Measurements from ENCODE around the gene IRAG1.
A peak's percentile ranks its signal among the peaks of the same experiment; 100 is the strongest.

IRAG1 gene, protein sequence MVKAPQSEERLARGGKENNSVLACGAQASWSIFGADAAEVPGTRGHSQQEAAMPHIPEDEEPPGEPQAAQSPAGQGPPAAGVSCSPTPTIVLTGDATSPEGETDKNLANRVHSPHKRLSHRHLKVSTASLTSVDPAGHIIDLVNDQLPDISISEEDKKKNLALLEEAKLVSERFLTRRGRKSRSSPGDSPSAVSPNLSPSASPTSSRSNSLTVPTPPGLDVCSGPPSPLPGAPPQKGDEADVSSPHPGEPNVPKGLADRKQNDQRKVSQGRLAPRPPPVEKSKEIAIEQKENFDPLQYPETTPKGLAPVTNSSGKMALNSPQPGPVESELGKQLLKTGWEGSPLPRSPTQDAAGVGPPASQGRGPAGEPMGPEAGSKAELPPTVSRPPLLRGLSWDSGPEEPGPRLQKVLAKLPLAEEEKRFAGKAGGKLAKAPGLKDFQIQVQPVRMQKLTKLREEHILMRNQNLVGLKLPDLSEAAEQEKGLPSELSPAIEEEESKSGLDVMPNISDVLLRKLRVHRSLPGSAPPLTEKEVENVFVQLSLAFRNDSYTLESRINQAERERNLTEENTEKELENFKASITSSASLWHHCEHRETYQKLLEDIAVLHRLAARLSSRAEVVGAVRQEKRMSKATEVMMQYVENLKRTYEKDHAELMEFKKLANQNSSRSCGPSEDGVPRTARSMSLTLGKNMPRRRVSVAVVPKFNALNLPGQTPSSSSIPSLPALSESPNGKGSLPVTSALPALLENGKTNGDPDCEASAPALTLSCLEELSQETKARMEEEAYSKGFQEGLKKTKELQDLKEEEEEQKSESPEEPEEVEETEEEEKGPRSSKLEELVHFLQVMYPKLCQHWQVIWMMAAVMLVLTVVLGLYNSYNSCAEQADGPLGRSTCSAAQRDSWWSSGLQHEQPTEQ

DNA sequence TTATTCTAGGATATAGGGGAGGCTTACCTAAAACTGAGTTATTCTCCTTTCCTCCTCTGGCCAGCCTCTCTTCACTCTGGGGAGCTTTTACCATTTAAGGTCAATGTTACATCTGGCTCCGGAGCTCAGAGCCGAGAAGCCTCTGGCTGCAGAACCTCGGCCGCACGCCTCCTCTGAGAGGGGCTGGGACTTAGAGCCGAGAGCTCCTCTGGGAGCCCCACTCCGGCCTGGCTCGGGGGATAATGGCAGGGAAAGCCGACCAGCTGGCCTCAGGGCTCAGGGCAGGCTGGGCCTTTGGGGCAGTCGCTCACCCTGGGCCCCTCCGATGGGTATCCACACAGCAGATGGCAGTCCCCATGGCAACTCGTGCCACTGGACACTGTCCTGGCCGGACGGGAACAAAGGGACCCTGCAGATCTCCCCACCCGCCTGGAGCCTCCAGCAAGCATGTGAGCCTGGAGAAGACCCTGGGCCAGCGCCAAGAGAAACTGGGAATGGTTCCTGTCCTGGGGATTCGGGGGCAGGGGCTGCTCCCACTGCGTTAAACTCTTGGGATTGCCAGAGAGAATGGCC is at the start of gene IRAG1:
Gene IRAG1 (minus strand): TSS at position 247 of the 573 bp plus-strand sequence. CDS start 153 bp downstream, at position 94.
- FAIRE-seq = no peak

DNA sequence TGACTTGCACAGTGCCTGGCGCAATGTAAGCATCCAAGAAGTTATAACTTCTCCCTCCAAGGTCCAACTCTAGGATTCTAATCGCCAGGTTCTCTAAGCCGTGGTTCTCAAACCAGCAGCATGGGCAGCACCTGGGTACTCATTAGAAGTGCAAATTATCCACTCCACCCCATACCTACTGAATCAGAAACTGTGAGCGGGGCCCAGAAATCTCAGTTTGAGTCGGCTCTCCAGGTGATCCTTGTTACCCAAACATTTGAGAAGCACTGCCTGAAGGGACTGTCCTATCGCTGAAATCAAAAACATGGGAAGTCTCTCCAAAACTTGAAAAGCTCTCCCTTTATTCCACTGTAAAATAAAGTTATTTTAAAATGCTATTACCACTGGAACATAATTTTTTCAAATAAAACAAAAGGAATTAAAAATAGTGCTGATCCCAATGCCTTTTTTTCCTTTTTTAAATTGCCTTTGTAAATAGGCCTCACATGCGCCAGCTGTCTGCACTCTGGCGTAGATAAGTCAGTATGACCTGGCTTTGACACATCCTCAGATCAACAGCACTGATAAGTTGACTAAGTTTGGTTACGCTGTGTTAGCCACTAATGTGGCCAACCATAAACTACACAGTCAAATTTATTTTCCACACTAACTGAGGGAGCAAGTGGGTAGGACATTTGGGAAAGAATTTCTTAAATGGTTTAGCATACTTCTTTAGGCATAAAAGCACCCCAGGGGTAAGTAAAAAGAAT is 49.1 kb upstream of the IRAG1 start:
- no peak for FAIRE-seq

DNA sequence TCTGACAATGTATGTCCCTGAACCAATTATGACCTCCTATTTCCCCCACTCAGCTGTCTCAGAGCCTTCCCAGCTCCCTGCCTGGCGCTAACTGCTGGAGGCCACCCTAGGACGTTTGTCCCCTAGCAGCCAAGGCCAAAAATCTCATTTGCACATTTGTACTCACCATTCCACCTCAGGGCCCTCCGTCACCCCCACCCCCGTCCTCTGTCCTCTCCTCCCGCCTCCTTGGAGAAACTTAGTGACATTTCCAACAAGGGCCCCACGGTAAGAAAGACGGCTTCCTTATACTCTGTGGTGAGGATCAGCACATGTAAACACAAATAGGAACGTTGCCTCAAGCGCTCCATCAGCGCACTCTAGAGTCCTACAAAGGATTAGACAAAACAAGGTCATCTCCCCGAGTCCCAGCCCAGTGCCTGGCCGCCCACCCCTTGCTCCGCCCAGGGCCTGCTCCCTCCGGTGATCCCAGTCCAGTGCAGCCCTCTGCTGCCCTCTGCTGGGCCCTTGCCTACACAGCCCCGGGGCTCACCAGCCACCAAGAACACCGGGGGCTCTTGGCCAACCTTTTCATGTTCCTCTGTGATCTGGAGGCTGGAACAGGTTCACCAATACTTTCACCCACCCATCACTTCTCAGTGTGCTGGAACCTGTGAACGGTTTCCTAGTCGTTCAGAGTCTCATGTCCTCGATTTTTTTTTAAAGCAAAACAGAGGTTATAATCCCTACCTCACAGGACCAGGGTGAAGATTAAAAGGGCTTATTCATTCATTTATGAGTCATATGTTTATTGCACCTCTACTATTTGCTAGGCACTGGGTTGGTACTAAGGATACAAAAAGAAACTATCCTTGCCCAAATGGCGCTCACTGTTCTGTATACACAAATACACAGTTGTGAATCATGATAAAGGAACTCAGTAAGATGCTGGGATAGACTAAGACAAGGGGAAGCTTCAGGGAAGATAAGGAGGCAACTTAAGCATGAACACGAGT is 42.2 kb upstream of the IRAG1 start:
- peak; percentile 73 for FAIRE-seq

DNA sequence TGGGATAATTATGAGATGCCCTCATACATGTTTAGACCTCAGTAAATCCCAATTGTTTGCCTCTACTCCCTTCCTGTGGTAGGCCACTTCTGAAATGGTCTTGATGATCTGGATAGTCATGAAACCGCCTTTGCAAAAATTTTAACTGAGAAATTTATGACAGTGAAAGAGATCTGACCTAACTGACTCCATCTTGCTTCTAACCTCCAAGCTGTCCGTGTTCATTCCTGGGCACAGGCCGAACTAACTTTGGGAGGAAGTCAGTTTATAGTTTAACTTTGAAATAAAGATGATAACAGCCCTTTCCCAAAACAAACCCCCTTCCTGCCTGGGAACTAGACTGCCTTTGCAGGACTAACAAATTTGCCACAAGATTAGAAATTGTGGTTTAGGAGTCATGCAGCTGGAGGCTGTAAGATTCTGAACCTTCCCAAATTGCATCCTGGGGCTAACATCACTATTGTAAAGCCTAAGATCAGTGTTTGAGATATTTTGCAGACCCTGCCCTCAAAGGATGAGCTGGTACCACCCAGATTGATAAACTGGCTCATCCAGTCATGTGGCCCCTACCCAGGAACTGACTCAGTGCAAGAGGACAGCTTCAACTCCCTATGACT is 37.6 kb upstream of the IRAG1 start:
- FAIRE-seq = no peak

DNA sequence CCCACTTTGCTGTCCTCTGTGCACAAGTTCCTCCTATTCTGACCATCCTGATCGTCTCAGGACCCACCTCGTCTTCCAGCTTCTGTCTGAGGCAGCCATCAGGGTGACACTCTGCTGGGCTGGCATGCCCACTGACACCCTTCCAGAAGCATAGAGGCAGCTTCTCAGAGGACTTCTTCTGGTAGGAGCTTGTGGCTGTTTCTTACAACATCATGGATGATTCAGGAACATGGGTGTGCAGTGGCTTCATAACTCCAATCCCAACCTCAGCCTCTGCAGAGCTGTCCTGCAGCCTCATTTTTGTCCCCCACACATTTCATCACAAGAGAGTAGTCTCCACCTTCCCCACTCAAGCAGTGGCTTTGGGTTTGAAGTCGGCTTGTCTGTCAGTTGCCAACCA is 36.6 kb upstream of the IRAG1 start:
- no peak for FAIRE-seq

DNA sequence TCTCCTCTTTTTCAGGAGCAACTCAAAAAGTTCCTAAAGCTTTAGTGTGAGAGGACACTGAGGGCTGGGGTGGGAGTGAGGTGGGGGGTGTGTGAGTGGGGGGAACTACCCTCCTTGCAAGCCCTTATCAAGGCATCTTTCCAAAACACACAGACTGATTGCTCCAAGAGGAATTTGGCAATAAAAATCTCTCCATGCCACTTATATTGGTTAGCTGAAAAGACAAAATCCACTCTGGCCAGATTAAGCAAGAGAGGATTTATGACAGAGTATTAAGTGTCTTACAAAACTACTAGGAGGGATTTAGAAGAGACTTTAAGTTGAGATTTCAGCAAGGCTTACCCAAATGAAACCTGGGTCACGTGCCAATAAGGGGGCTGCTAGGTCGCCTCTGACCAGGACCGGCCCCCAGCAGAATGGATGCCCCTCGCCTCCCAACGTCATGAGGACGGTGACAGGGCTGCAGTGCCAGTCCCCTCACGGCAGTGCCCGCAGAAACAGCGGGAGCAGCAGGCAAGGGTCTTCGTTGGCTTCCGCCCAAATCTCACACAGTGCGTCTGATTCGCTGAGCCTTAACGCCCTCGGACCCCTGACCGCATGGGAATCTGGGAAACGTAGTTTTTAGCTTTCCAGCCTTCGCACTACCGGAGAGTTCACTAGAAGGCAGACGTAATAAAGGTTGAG is 35.4 kb upstream of the IRAG1 start:
- no peak for FAIRE-seq

DNA sequence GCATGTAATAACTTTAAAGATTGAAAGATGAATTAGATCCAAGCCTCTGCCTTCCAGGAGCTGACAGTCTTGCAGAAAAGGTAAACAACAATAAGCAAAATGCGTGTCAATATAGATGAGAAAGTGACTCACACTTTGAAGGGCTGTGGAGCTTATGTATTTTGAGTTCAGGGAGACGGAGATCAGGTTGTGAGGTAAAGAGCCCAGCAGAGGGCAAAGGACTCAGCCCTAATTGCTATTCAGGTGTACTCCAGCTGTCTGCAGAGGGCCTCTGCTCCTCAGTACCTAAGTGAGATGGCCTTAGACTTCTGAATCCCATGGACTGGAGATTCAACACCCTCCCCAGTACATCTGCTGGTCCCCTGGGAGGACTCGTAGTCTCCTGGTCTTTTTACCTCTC is 34.6 kb upstream of the IRAG1 start:
- FAIRE-seq = no peak

DNA sequence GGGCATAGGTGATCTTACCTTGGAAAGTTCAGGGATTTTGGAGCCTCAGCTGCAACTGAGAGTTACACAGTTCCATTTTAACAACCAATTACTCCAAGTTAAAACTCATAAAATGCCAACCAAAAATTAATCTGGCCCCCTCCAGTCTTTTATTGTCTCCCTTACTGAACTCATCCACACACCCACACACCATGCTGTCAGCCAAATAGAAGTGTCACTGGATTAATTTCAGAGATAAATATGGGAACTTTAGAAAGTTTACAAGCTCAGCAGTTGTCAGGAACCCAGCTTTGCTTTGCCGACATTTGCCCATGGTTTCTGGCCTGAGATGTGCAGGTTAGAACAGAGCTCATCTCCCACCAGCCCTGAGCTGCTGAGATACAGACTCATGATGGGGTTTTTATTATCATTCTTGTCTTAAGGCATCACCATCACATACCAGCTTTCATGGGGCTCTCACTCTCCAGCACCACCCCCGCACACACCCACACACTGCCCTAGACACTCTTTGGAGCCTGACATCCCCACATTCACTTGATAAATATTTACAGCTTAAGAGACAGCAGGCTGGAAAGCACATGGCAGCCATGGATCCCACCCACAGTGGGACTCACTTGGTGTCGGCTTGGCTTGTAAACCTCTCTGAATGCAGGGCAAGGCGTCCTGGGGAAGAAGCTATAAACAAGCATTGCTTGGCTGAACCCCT is 33.7 kb upstream of the IRAG1 start:
- no peak for FAIRE-seq

DNA sequence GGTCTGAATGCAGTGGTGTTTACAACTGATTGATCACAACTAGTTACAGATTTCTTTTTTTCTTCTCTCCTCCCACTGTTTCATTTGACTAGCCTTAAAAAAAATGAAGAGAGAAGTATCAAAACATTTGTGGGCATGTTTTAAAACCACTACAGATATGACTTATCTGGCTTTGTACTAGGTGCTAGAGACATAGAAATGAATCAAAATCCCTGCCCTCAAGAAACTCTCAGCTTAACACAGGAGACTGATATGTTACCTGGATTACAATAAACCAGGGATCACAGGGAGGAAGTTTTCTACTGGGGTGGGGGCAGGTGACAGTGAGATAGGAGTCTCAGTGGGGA is 32.3 kb upstream of the IRAG1 start:
- FAIRE-seq = no peak

DNA sequence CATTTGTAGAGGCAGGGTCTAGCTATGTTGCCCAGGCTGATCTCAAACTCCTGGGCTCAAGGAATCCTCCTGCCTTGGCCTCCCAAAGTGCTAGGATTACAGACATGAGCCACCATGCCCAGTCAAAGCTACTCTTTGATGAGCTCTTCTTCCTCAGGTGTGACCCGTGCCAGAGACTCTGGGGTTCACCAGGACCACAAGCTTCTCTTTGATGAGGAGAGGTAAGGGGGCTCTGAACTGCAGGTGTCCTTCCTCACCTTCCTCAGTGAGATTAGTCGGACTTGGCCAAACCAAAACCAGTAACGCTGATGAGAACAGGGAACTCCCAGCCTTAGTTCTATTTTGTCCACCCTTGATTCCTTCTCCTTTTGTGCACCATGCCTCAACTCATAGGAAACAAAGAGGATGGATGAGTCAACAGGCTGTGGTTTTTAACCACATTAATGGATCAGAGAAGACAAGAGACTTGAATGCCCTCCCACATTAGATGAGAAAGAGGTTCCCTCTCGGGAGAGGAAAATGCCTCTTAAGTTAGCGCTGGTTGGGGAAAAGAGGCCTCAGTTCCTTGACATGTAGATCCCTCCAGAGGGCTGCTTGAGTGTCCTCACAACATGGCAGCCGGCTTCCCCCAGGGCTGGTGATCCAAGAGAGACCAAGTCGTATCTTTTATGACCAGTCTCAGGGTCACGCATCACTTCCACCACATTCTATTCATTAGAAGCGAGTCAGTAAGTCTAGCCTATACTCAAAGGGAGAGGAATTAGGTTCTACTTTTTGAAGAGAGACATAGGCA is 31.8 kb upstream of the IRAG1 start:
- no peak for FAIRE-seq

DNA sequence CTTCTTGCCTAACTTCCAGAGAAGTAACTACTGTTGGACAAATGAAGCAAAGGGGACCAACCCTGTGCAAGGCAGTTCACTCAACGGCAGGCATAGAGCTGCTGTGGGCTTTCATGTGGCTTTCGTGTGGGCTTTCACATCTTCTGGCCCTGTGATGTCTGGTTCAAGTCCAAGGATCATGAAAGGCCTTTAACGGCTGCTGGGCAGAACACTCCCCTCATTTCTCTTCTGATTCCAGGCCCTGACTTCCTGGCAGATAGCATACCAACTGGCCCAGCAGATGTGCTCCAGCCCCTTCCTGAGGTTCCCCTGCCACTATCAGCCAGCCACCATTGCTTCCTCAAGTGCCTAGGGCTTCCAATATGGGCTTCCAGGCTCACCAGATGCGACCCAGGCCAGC is 28.8 kb upstream of the IRAG1 start:
- no peak for FAIRE-seq

DNA sequence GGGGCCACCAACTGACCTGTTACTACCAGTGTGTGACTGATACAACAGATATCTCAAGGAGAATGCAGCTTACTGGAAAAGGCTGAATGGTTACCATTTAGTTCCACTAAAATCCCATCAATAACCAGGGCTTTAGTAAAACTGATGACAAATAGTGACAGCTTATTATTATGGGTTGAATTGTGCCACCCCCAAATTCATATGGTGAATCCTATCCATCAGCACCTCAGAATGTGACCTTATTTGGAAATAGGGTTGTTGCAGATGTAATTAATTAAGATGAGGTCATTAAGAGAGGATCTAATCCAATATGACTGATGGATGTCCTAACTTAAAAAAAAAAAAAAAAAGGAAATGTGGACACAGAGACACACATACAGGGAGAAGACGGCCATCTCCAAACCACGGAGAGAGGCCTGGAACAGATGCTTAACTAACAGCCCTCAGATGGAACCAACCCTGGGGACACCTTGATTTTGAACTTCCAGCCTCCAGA is 27.4 kb upstream of the IRAG1 start:
- no peak for FAIRE-seq

DNA sequence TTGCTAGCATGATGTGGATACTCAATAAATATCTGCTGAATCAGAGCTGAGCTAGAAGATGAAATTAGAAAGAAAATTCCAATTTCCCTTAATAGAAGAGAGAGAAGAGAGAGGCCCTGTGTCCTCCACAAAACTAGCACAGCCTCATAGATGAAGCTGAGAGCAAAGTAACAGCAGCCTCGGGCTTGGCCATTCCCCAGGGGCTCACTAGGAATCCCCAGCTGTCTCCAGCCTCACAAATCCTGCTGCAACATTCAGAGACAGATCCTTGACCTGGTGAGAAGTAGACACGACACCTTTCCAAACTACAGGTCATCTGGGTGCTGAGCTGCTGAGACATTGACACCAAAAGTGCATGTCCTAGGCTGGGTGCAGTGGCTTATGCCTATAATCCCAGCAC is 26.1 kb upstream of the IRAG1 start:
- no peak for FAIRE-seq

DNA sequence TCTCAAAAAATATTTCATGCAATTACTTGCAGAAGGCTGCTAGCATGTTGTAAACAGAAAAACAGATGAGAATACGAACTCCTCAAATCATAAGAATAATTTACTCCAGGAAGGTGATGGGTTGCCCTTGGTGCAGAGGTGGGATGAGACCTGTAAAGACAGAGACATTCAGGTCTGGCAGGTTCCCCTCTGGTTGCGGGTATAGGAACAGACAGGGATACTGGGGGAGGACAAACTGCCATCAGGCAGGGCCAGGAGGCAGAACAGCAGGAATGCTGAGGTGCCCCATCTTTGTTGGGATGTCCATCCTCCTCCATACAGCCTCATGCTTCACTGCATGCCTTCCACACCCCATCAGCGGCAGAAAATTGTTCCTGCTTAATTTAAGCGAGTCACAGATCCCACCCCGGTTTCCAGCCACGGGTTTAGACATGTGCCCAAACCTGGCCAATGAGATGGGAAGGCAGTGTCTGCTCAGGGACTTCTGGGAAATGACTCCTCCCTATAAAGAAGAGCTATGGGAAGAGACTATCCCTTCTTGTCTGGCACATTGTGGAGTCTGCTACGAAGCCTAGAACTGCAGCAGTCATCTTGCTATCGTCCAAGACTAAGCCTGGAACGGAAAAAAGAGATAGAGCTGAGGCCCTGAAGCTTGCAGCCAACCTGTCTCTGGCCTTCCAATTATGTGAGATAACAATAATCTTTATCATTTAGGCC is 23.1 kb upstream of the IRAG1 start:
- FAIRE-seq = no peak

DNA sequence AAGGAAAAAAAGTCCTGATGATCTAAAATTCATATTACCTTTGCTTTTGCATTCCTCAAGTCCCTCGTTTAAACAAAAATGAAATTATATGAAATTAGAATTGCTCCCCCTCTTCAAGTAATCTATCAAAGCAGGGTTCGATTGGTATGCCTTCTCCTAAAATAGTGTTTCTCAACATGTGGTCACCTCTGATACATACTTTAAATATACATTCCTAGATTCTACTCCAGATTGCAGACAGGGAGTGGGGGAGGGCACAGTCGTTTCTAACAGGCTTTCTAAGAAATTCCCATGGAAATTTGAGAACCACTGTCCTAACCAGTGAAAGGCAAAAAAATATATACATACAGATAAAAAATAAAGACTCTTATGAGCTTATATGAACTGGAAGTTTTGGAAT is 22.6 kb upstream of the IRAG1 start:
- FAIRE-seq = no peak

DNA sequence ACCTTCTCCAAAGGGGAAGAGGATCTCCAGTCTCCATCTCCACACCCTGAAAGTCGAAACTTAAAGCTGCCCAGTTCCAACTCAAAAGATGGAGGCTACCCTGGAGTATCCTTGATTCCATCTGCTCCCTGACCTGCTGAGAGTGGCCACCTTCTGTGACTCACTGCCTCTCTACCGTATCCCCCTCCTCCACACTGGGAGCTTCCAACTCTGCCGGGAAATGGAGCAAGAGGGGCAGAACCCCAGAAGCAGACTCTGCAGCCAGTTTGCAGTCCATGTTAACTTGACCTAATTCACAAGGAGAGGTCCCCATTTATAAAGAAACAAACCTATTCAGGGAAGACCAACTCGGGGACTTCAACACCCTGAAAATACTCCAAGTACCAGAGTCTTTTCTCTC is 22.0 kb upstream of the IRAG1 start:
- FAIRE-seq = no peak

DNA sequence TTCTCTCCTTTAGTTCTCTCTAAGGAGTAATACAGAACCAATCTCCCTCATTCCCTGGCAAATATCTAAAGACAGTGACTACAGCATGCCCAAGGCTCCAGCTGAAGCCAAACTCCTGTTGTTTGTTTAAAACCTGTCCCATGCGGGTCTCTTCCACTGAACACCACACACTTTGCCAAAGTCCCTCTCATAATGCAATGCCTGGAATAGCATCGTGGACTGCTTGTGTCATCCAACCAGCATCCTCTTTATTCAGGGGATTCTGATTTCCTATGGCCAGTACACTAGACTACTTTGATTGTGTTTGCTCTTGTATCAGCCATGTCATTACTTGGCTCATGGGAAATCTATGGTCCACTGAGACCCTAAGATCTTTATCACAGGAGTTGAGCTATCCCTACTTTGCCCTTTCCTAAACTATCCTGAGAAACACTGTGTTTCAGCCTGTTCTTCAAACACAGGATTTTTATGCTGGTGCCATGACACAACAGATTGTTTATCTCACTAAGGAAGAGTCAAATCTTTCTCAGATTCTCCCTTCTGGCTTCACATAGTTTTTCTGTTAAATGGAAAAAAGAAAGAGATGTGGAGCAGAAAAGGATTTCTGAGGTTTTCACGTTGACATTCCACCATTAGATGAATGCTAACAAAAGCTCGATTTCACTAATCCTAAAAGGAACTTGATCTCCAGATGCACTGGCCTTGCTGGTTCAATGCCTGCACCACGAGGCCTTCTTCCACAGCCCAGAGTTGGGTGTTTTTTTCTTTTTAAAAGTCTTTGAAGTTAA is 15.9 kb upstream of the IRAG1 start:
- no peak for FAIRE-seq

Measured in TTC549 (cell line).